Upper lobe of left lung (tissue), 4 donors: ENCODE measurements around the gene ITPR2.

Experiments used
- EP300 ChIP-seq, 4 donors: sonication (generic); formaldehyde crosslinking; IDR thresholded peaks; one replicate each; pipeline ENCODE4 v1.5.1; 2017; ENCODE audit warnings: antibody characterized with exemption in 4 of 4, control low read depth in 2 of 4
- POLR2A ChIP-seq, 4 donors: fragments of 450-650 bp; IDR thresholded peaks; one replicate each; pipeline ENCODE4 v1.5.1; 2016 to 2017; ENCODE audit warnings: antibody characterized with exemption in 4 of 4, mild to moderate bottlenecking in 2 of 4
- POLR2AphosphoS5 ChIP-seq, 2 donors: sonication (generic); formaldehyde crosslinking; IDR thresholded peaks; one replicate each; pipeline ENCODE4 v1.5.1; 2017; ENCODE audit warnings: antibody characterized with exemption in 2 of 2
- TF ChIP-seq, protein P1 (sequence below), 6 experiments: fragments of 450-650 bp in 4 of 6; fragments of 200-600 bp in 2 of 6; sonication (generic) in 2 of 6; IDR thresholded peaks; one replicate each; pipeline ENCODE4 v1.5.1; 2016 to 2019; ENCODE audit warnings: antibody characterized with exemption in 6 of 6

DNA sequence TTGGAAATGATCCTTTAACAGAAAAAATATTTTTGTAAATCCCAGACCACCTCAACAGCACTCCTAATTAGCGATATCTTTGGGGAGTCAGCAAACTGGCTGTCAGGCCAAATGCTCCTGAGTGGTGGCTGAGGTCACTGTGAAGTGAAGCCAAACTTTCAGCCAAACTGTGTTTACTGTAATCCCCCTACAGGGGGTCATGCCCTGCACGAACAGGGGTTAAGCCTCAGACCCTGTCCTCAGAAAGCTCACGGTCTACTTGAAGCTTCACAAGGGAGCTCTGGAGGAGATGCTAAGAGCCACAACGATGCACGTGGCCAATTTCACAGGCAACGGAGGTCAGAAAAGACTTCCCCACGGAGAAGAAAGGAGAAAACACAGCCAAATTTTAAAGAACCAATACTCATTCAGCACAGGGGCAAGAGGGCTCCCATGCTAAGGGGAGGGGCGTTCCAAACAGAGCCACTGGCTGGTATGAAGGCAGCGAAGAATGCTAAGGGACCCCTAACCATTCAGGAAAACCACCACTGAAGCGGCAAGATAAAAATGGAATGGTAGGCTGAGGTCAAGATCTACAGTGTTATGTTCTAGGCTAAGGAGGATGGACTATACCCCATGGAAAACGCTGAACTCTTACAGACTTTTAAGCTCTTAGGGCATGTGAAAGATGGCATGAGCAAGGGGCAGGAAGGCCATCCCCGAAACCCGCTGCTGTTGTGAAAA lies 105.4 kb downstream of the ITPR2 start:
- no peak for TF ChIP-seq EP300 (IDR thresholded peaks at IDR 0.05)
- TF ChIP-seq, protein P1, sequence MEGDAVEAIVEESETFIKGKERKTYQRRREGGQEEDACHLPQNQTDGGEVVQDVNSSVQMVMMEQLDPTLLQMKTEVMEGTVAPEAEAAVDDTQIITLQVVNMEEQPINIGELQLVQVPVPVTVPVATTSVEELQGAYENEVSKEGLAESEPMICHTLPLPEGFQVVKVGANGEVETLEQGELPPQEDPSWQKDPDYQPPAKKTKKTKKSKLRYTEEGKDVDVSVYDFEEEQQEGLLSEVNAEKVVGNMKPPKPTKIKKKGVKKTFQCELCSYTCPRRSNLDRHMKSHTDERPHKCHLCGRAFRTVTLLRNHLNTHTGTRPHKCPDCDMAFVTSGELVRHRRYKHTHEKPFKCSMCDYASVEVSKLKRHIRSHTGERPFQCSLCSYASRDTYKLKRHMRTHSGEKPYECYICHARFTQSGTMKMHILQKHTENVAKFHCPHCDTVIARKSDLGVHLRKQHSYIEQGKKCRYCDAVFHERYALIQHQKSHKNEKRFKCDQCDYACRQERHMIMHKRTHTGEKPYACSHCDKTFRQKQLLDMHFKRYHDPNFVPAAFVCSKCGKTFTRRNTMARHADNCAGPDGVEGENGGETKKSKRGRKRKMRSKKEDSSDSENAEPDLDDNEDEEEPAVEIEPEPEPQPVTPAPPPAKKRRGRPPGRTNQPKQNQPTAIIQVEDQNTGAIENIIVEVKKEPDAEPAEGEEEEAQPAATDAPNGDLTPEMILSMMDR (IDR thresholded peaks at IDR 0.05): no peak
- TF ChIP-seq POLR2A (IDR thresholded peaks at IDR 0.05): no peak
- TF ChIP-seq POLR2AphosphoS5 (IDR thresholded peaks at IDR 0.05): no peak
